Measurements from ENCODE around the gene LPP. TPM values are rescaled to one million over a fixed set of nuclear protein-coding genes. Genes with fewer than 3 reads are reported as not detected.
A peak's percentile ranks its signal among the peaks of the same experiment; 100 is the strongest.

LPP gene
- total RNA-seq, 2 donors from 2014 or later = 170 to 246 TPM

- peak overlapping the region in 1 of 2 donors; percentile 51 for H3K9ac ChIP-seq (ENCODE audit: low read depth in 2 of 2, low read length in 2 of 2)
- no peaks in the 10 kb centered on the region for H3K36me3 ChIP-seq
- intact Hi-C loops (cut with DNase I) = no loop called here
- H3K9me3 ChIP-seq = no peaks in the 10 kb centered on the region
- DNase-seq = no peak
- H3K27ac ChIP-seq = peak overlapping the region; percentile 38
- H3K4me3 ChIP-seq = no peak overlapping the region
- TF ChIP-seq CTCF (IDR thresholded peaks at IDR 0.05) = no peak
- H3K4me1 ChIP-seq = peaks cover 27% of the 10 kb centered on the region
- no peaks in the 10 kb centered on the region for H3K27me3 ChIP-seq
Observed at GRCh38 chr3:188180114-188180513, 26.2 kb downstream of the LPP start.

- Histone ChIP-seq H3K4me3 (no peak overlapping the region), H3K27ac (no peak overlapping the region), H3K27me3 (no peaks in the 10 kb centered on the region), H3K9ac (ENCODE audit: low read depth in 2 of 2, low read length in 2 of 2) (no peak overlapping the region), H3K4me1 (peaks cover 11% of the 10 kb centered on the region), H3K36me3 (no peaks in the 10 kb centered on the region), H3K9me3 (no peaks in the 10 kb centered on the region)
- DNase-seq = no peak
- TF ChIP-seq CTCF (IDR thresholded peaks at IDR 0.05) = no peak
- intact Hi-C loops (cut with DNase I) = no loop called here
Observed at GRCh38 chr3:188183452-188183851, 29.5 kb downstream of the LPP start.

GRCh38 chr3:188184160-188184559 is 30.2 kb downstream of the LPP start:
- H3K27me3 ChIP-seq = no peaks in the 10 kb centered on the region
- no peak overlapping the region for H3K4me3 ChIP-seq
- TF ChIP-seq CTCF (IDR thresholded peaks at IDR 0.05) = no peak
- no peaks in the 10 kb centered on the region for H3K36me3 ChIP-seq
- intact Hi-C loops (cut with DNase I) = no loop called here
- H3K27ac ChIP-seq = no peak overlapping the region
- H3K9ac ChIP-seq (ENCODE audit: low read depth in 2 of 2, low read length in 2 of 2) = peak overlapping the region in 1 of 2 donors; percentile 38
- H3K4me1 ChIP-seq = peaks cover 8% of the 10 kb centered on the region
- H3K9me3 ChIP-seq = no peaks in the 10 kb centered on the region
- DNase-seq = no peak

GRCh38 chr3:188184649-188185048 is 30.7 kb downstream of the LPP start:
- Histone ChIP-seq H3K36me3 (no peaks in the 10 kb centered on the region), H3K27ac (no peak overlapping the region), H3K9ac (ENCODE audit: low read depth in 2 of 2, low read length in 2 of 2) (peak overlapping the region in 1 of 2 donors; percentile 66), H3K4me3 (no peak overlapping the region), H3K9me3 (no peaks in the 10 kb centered on the region), H3K4me1 (peaks cover 5% of the 10 kb centered on the region), H3K27me3 (no peaks in the 10 kb centered on the region)
- intact Hi-C loops (cut with DNase I) = no loop called here
- no peak for DNase-seq
- TF ChIP-seq CTCF (IDR thresholded peaks at IDR 0.05) = no peak

GRCh38 chr3:188185717-188186251 is 31.8 kb downstream of the LPP start:
- Histone ChIP-seq H3K9me3 (no peaks in the 10 kb centered on the region), H3K4me1 (peaks cover 5% of the 10 kb centered on the region), H3K36me3 (no peaks in the 10 kb centered on the region), H3K9ac (ENCODE audit: low read depth in 2 of 2, low read length in 2 of 2) (peak overlapping the region in 1 of 2 donors; percentile 66), H3K4me3 (no peak overlapping the region), H3K27ac (peak overlapping the region; percentile 22), H3K27me3 (no peaks in the 10 kb centered on the region)
- intact Hi-C loops (cut with DNase I) = no loop called here
- DNase-seq = peak; percentile 50
- no peak for TF ChIP-seq CTCF (IDR thresholded peaks at IDR 0.05)

Measured in colonic mucosa (tissue), 4 donors.